Measurements from ENCODE around the gene HYKK.
A peak's percentile ranks its signal among the peaks of the same experiment; 100 is the strongest.
"Not testable (repeated sequence)": the region's sequence is repeated elsewhere in the genome, so short reads cannot be mapped to it uniquely, and the experiment has no call there.

The HYKK gene

GRCh38 chr15:78540141-78540870 is 32.9 kb downstream of the HYKK start, which contains the start of gene PSMA4:
TSS of gene PSMA4 (plus strand) at chr15:78540444. CDS start at chr15:78541928, 1,484 bp downstream.
- DNase-seq (ENCODE audit: low spot score) = peak; percentile 78

GRCh38 chr15:78540871-78541743 is 33.7 kb downstream of the HYKK start:
- no peak for DNase-seq (ENCODE audit: low spot score)

- no peak for DNase-seq (ENCODE audit: low spot score)
These were observed 34.3 kb downstream of the HYKK start for GRCh38 chr15:78541744-78542034.

GRCh38 chr15:78542647-78543046 is 35.3 kb downstream of the HYKK start:
- DNase-seq (ENCODE audit: low spot score) = no peak

- no peak for DNase-seq (ENCODE audit: low spot score)
These were observed 42.8 kb downstream of the HYKK start for GRCh38 chr15:78550194-78550593.

- no peak for DNase-seq (ENCODE audit: low spot score)
These were observed 43.4 kb downstream of the HYKK start for GRCh38 chr15:78550815-78551214.

- no peak for DNase-seq (ENCODE audit: low spot score)
These were observed 44.5 kb downstream of the HYKK start for GRCh38 chr15:78551902-78552301.

- DNase-seq (ENCODE audit: low spot score) = no peak
These were observed 45.2 kb downstream of the HYKK start for GRCh38 chr15:78552597-78552996.

GRCh38 chr15:78560201-78560600 is 52.8 kb downstream of the HYKK start:
- DNase-seq (ENCODE audit: low spot score) = not testable (repeated sequence)

GRCh38 chr15:78561490-78561889 is 54.1 kb downstream of the HYKK start:
- no peak for DNase-seq (ENCODE audit: low spot score)

GRCh38 chr15:78563092-78563491 is 55.7 kb downstream of the HYKK start:
- DNase-seq (ENCODE audit: low spot score) = no peak

GRCh38 chr15:78564743-78565096 is 57.3 kb downstream of the HYKK start:
- DNase-seq (ENCODE audit: low spot score) = no peak

GRCh38 chr15:78565097-78565950 is 57.9 kb downstream of the HYKK start, which contains the start of gene CHRNA5:
TSS of gene CHRNA5 (plus strand) at chr15:78565520. CDS start at chr15:78565720, 200 bp downstream.
- DNase-seq (ENCODE audit: low spot score) = peak; percentile 40

- DNase-seq (ENCODE audit: low spot score) = peak; percentile 9
These were observed 58.8 kb downstream of the HYKK start for GRCh38 chr15:78565951-78566774.

- no peak for DNase-seq (ENCODE audit: low spot score)
These were observed 60.2 kb downstream of the HYKK start for GRCh38 chr15:78567531-78567930.

GRCh38 chr15:78570710-78571109 is 63.3 kb downstream of the HYKK start:
- DNase-seq (ENCODE audit: low spot score) = no peak

GRCh38 chr15:78571382-78571781 is 64.0 kb downstream of the HYKK start:
- DNase-seq (ENCODE audit: low spot score) = no peak

GRCh38 chr15:78573416-78573815 is 66.0 kb downstream of the HYKK start:
- no peak for DNase-seq (ENCODE audit: low spot score)

GRCh38 chr15:78574944-78575343 is 67.6 kb downstream of the HYKK start:
- DNase-seq (ENCODE audit: low spot score) = no peak
